GM12878 (cell line): ENCODE results near the gene ZFR. TPM values are rescaled to one million over a fixed set of nuclear protein-coding genes. Genes with fewer than 3 reads are reported as not detected.

Experiments used
- ATAC-seq: fragments of 200-7000 bp; cut with Tn5 transposase; 3 replicates; pipeline ENCODE4 v1.9.1; 2020; ENCODE audit warnings: mild to moderate bottlenecking, moderate library complexity
- BruUV-seq: library from RNA; stranded (reverse); fragments of 400-500 nt; replicated peaks from 2 replicates; lab custom pipeline; 2021; lab: Mats Ljungman, UMichigan
- CTCF ChIA-PET: fragments of 300-600 bp; sonication (Branson Sonifier 250); formaldehyde crosslinking; extraction: SDS; loops from one replicate; lab custom pipeline; 2021; ENCODE audit warnings: inconsistent platforms; lab: Yijun Ruan, JAX
- POLR2A ChIA-PET: fragments of 350-600 bp; formaldehyde crosslinking; extraction: SDS; loops from one replicate; lab custom pipeline; 2021; ENCODE audit warnings: inconsistent platforms; lab: Charles Lee
- RAD21 ChIA-PET: fragments of 300-600 bp; sonication (Branson Sonifier 250); formaldehyde crosslinking; loops from one replicate; lab custom pipeline; 2023; ENCODE audit warnings: antibody characterized with exemption; ENCODE audit not compliant: unreplicated experiment; lab: Charles Lee
- SMC1A ChIA-PET: fragments of 300-600 bp; sonication (Branson Sonifier 250); formaldehyde crosslinking; loops from one replicate; lab custom pipeline; 2023; ENCODE audit not compliant: unreplicated experiment, uncharacterized antibody; lab: Charles Lee
- DNase-seq: peaks from one replicate; pipeline ENCODE4 v3.0.0-alpha.2; 2011; ENCODE audit warnings: low read depth, low spot score
- FAIRE-seq: peaks from 3 replicates; lab custom pipeline; 2011; peaks lifted over from hg19 to GRCh38; lab: Jason Lieb, UNC
- H2AFZ ChIP-seq: 2 replicates; pipeline ENCODE4 v1.6.0; 2011; ENCODE audit warnings: low read depth, low read length, control low read depth; ENCODE audit not compliant: control insufficient read depth
- H3K27ac ChIP-seq: 2 replicates; pipeline ENCODE4 v1.5.1; 2011; ENCODE audit warnings: control low read depth; ENCODE audit not compliant: control insufficient read depth, insufficient read depth
- H3K27me3 ChIP-seq, 2 experiments: replicated peaks in 1 of 2; 2 replicates each; pipeline versions ENCODE4 v1.6.0 to v1.6.1; 2011; ENCODE audit warnings: low read length in 1 of 2; ENCODE audit not compliant: control insufficient read depth in 2 of 2, insufficient read depth in 2 of 2
- H3K36me3 ChIP-seq, 2 experiments: 2 replicates each; pipeline ENCODE4 v1.5.1; 2011; ENCODE audit warnings: low read length in 1 of 2; ENCODE audit not compliant: control insufficient read depth in 2 of 2, insufficient read depth in 2 of 2
- H3K4me1 ChIP-seq: 2 replicates; pipeline ENCODE4 v1.6.1; 2011; ENCODE audit warnings: mild to moderate bottlenecking, low read length, moderate library complexity, mixed read lengths; ENCODE audit not compliant: control insufficient read depth, insufficient read depth
- H3K4me2 ChIP-seq: 2 replicates; pipeline ENCODE4 v1.6.0; 2011; ENCODE audit warnings: control low read depth; ENCODE audit not compliant: control insufficient read depth, insufficient read depth
- H3K4me3 ChIP-seq: fragments of 200-600 bp; sonication (generic); 2 replicates; pipeline ENCODE4 v1.5.1; 2016
- H3K79me2 ChIP-seq: 2 replicates; pipeline ENCODE4 v1.6.0; 2011; ENCODE audit warnings: low read length; ENCODE audit not compliant: control insufficient read depth, insufficient read depth
- H3K9ac ChIP-seq: 2 replicates; pipeline ENCODE4 v1.8.0; 2011; ENCODE audit warnings: low read length, control low read depth, mixed read lengths; ENCODE audit not compliant: control insufficient read depth, insufficient read depth
- H3K9me3 ChIP-seq: replicated peaks from 3 replicates; pipeline ENCODE4 v1.5.1; 2011; ENCODE audit warnings: mild to moderate bottlenecking, low read length; ENCODE audit not compliant: control insufficient read depth, insufficient read depth
- H4K20me1 ChIP-seq: 2 replicates; pipeline ENCODE4 v1.6.0; 2011; ENCODE audit not compliant: control insufficient read depth, insufficient read depth
- IRF5 ChIP-seq: fragments of 450-650 bp; IDR thresholded peaks from 2 replicates; pipeline ENCODE4 v1.6.1; 2017; ENCODE audit warnings: borderline replicate concordance
- PBX3 ChIP-seq: IDR thresholded peaks from 2 replicates; pipeline ENCODE4 v1.6.1; 2011; ENCODE audit warnings: mild to moderate bottlenecking, low read depth, low read length, moderate library complexity; ENCODE audit not compliant: insufficient replicate concordance
- SMAD5 ChIP-seq: IDR thresholded peaks from 2 replicates; pipeline ENCODE4 v1.6.1; 2016; ENCODE audit warnings: antibody characterized with exemption, low read depth
- SREBF2 ChIP-seq: IDR thresholded peaks from 2 replicates; pipeline ENCODE4 v1.6.1; 2012; ENCODE audit warnings: mild to moderate bottlenecking, low read length
- TCF3 ChIP-seq: IDR thresholded peaks from 2 replicates; pipeline ENCODE4 v1.6.1; 2012; ENCODE audit warnings: low read depth, mild to moderate bottlenecking, low read length, borderline replicate concordance; ENCODE audit not compliant: insufficient read depth
- ZNF592 ChIP-seq: fragments of 450-650 bp; IDR thresholded peaks from 2 replicates; pipeline ENCODE4 v1.6.1; 2017; ENCODE audit warnings: mild to moderate bottlenecking, moderate library complexity
- WGBS: methylation state at CpG from one replicate; pipeline ENCODE4 v1.1.6; 2016; ENCODE audit warnings: low lambda C conversion rate; ENCODE audit not compliant: insufficient replicate concordance, insufficient coverage; ENCODE audit errors: missing lambda C conversion rate; 5-methylcytosine and 5-hydroxymethylcytosine counted together
- in situ Hi-C: fragments of 300-500 bp; cut with MboI; formaldehyde crosslinking; loops from 9 replicates; pipeline ENCODE4 v1.14.3; 2018; ENCODE audit warnings: mixed read lengths
- intact Hi-C: fragments of 100-400 bp; cut with micrococcal nuclease; formaldehyde crosslinking; loops from one replicate; pipeline ENCODE4 v1.14.2; 2022; ENCODE audit not compliant: unreplicated experiment
- polyA plus RNA-seq, 11 experiments: library from polyadenylated mRNA; depleted of rRNA in 4 of 11; unstranded in 6 of 11; stranded (reverse) in 5 of 11; fragments of >200 nt; fragmentation: Nextera tagmentation in 4 of 11; fragmentation: Illumina TruSeq in 1 of 11; extraction: Ambion mirVana in 4 of 11; extraction: Trizol in 1 of 11; gene quantifications; 1 replicate in 1 of 11; 2 replicates in 10 of 11; pipeline versions ENCODE4 v1.2.1 to v1.2.3, GENCODE V29; 2011 to 2016; ENCODE audit warnings: inconsistent platforms in 2 of 11, missing spikeins in 2 of 11, low read depth in 1 of 11
- total RNA-seq, 4 experiments: library from RNA; depleted of rRNA in 3 of 4; stranded (reverse); fragments of >200 nt in 3 of 4; fragmentation: Illumina TruSeq in 1 of 4; extraction: Trizol in 1 of 4; gene quantifications; 2 replicates each; pipeline versions ENCODE4 v1.2.1 to v1.2.3, GENCODE V29; 2013 to 2021

Gene ZFR
- total and polyA plus RNA-seq, 10 of the 15 experiments (the other 5 are each of a cell fraction or from before 2014, with no cell fraction given) = 33.7 to 90.6 (median 72.9) TPM

GRCh38 chr5:32487008-32487407 lies 42.5 kb upstream of the ZFR start:
- WGBS = 66% methylated on average over 3 of the region's 3 CpGs
- in situ Hi-C loops (loop anchor here (5.0 kb wide), 1 partner anchor 125 kb away; no protein-coding TSS in a partner anchor), intact Hi-C loops (no loop called here)
- Histone ChIP-seq H3K9ac (no peak overlapping the region), H2AFZ (no peak overlapping the region), H3K27ac (no peak overlapping the region), H3K4me3 (no peak overlapping the region), H3K79me2 (no peaks in the 10 kb centered on the region), H3K36me3 (no peaks in the 10 kb centered on the region)
- DNase-seq = no peak
- FAIRE-seq = no peak
- BruUV-seq = no TSS peak
- ChIA-PET RAD21 (interaction anchor here (5.3 to 7.6 kb wide), 2 partner anchors 102 to 125 kb away, joined by 58 to 258 read pairs; no protein-coding TSS in a partner anchor), SMC1A (interaction anchor here (1.5 to 5.6 kb wide), 3 partner anchors 46 to 101 kb away, joined by 3 to 273 read pairs (median 44); no protein-coding TSS in a partner anchor), CTCF (interaction anchor here (1.0 to 6.3 kb wide), 5 partner anchors 9 to 125 kb away, joined by 3 to 353 read pairs (median 40); no protein-coding TSS in a partner anchor), POLR2A (interaction anchor here (0.6 kb wide), 1 partner anchor 44 kb away, joined by 6 read pairs; no protein-coding TSS in a partner anchor)
- TF ChIP-seq ZNF592 (no peak), PBX3 (no peak), TCF3 (no peak), IRF5 (no peak), SREBF2 (no peak), SMAD5 (no peak)
- TF ChIP-seq, all 136 proteins: peak for 0
- no peaks in the 10 kb centered on the region for H3K9me3 ChIP-seq
- ATAC-seq = no peak
- no peak overlapping the region for H3K4me2 ChIP-seq
- H3K4me1 ChIP-seq = no peaks in the 10 kb centered on the region
- no peaks in the 10 kb centered on the region for H4K20me1 ChIP-seq
- H3K27me3 ChIP-seq = no peaks in the 10 kb centered on the region
